ENCODE results near the gene ZBTB40.

DNA sequence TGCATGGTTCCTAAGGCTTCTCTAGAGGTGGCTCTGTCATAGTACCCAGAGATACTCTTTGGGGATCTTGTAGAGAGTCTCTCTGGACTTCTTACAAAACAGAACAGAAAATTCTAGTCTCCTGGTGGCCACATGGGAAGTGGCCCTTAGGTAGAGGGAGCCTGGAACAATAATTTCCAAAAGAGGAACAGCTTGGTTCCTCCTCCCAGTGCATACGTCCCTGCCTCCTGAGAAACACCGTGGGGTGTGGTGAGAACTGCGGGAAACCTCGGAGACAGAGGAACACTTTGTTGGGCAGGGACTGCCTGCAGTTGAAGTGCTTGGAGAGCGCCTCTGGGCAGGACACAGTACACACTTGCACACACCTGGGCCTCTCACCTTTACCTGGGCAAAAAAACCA is 72.8 kb downstream of the ZBTB40 start:
- TF ChIP-seq CHD2 (IDR thresholded peaks at IDR 0.05; ENCODE audit: low read length, partially characterized antibody) (no peak), POLR2A (IDR thresholded peaks at IDR 0.05; ENCODE audit: low read length) (no peak), CTCF (IDR thresholded peaks at IDR 0.05) (no peak), ESRRA (IDR thresholded peaks at IDR 0.05; ENCODE audit: borderline replicate concordance, low read length) (no peak), EP300 (IDR thresholded peaks at IDR 0.05) (no peak)
- TF ChIP-seq, protein P1, sequence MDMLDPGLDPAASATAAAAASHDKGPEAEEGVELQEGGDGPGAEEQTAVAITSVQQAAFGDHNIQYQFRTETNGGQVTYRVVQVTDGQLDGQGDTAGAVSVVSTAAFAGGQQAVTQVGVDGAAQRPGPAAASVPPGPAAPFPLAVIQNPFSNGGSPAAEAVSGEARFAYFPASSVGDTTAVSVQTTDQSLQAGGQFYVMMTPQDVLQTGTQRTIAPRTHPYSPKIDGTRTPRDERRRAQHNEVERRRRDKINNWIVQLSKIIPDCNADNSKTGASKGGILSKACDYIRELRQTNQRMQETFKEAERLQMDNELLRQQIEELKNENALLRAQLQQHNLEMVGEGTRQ (IDR thresholded peaks at IDR 0.05): no peak
- TF ChIP-seq, protein P2, sequence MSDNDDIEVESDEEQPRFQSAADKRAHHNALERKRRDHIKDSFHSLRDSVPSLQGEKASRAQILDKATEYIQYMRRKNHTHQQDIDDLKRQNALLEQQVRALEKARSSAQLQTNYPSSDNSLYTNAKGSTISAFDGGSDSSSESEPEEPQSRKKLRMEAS (IDR thresholded peaks at IDR 0.05): no peak
